GM13977 (cell line): ENCODE data around the gene DPEP1.

Experiments
- DNase-seq: peaks from one replicate; pipeline ENCODE4 v3.0.0; 2012; ENCODE audit warnings: low spot score
- in situ Hi-C: fragments of 300-500 bp; cut with MboI; formaldehyde crosslinking; loops from one replicate; pipeline ENCODE4 v1.12.0; 2022; ENCODE audit warnings: low sequenced_read_pairs, low pct_unique_long_range_greater_than_20kb, mixed read lengths, inconsistent platforms; ENCODE audit not compliant: unreplicated experiment
- TF ChIP-seq, protein P1 (sequence below): IDR thresholded peaks from 2 replicates; pipeline ENCODE4 v1.5.1; 2012; ENCODE audit warnings: mild to moderate bottlenecking, control low read depth; ENCODE audit not compliant: insufficient read depth; ENCODE audit errors: extremely low read depth, missing control alignments

DPEP1 gene

DNA sequence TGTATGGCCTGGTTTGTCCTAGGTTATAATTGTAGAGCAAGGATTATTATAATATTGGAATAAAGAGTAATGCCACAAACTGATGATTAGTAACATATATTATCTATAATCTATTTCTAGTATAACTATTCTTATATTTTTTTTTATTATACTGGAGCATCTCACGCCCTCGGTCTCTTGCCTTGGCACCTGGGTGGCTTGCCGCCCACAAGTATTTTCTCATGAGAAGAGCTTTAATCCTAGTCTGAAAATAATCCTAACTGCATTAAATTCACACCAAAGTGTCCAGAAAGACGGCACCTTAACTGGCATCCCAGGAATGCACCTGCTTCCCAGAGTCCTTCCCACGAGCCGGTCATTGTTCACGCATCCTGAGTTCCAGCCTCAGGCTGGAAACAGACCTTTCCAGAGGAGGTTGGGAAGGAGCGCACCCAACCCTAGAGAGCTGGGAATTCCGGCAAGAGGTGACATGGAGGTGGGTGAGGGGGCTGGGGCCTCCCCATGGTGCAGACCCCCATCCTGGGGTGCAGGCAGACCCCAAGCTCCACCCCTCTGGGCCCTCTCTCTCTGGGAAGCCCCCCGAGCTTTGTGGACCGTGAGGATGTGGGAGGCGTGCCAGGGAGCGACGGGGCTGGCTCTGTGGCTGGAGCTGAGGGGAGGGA lies 28.1 kb downstream of the DPEP1 start:
- TF ChIP-seq, protein P1, sequence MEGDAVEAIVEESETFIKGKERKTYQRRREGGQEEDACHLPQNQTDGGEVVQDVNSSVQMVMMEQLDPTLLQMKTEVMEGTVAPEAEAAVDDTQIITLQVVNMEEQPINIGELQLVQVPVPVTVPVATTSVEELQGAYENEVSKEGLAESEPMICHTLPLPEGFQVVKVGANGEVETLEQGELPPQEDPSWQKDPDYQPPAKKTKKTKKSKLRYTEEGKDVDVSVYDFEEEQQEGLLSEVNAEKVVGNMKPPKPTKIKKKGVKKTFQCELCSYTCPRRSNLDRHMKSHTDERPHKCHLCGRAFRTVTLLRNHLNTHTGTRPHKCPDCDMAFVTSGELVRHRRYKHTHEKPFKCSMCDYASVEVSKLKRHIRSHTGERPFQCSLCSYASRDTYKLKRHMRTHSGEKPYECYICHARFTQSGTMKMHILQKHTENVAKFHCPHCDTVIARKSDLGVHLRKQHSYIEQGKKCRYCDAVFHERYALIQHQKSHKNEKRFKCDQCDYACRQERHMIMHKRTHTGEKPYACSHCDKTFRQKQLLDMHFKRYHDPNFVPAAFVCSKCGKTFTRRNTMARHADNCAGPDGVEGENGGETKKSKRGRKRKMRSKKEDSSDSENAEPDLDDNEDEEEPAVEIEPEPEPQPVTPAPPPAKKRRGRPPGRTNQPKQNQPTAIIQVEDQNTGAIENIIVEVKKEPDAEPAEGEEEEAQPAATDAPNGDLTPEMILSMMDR = no peak
- no peak for DNase-seq
- in situ Hi-C loops = no loop called here

DNA sequence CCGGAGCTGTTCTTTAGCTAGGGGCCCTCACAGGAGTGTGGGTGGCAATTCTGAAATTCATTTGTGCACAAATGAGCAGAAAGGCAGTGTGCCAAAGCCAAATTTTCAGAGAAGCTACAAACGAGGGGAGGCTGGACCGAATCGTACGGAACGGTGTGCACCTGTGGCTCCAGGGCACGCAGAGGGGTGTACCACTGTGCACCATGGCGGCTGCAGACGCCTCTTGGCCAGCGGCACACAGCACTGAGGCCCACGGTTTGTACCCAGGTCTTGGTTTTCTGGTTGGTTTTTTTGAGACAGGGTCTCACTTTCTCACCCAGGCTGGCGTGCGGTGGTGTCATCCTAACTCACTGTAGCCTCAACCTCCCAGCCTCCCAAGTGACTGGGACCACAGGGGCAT lies 29.1 kb downstream of the DPEP1 start:
- in situ Hi-C loops = no loop called here
- TF ChIP-seq, protein P1 = no peak
- no peak for DNase-seq

- TF ChIP-seq, protein P1 = no peak
- in situ Hi-C loops = no loop called here
- no peak for DNase-seq
These were observed 30.4 kb downstream of the DPEP1 start for GRCh38 chr16:89643769-89644300.

GRCh38 chr16:89645122-89645521 lies 31.7 kb downstream of the DPEP1 start:
- TF ChIP-seq, protein P1 = no peak
- in situ Hi-C loops = no loop called here

GRCh38 chr16:89646270-89646669 lies 32.8 kb downstream of the DPEP1 start:
- TF ChIP-seq, protein P1 = no peak
- no peak for DNase-seq
- in situ Hi-C loops = no loop called here

More at GRCh38 chr16:89645122-89645521, 31.7 kb downstream of the DPEP1 start:
- DNase-seq = no peak

DNA sequence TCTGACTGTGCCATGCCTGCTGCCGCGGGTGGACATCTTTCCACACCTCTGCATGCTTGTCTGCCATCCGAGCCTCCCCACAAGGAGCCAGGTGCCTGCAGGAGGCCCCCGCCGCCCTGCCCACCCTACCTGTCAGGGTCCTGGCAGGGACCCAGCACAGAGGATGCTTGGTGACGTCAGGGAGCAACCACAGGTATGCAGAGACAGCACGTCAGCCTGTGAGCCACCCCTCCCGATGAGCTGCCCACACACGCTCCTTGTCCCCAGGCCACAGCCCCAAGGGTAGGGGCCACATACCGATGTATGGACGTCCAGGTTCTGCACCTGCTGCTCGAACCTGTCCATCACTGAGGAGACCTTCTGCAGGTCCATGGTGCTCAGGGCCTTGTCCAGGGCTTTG lies 33.5 kb downstream of the DPEP1 start:
- DNase-seq = no peak
- TF ChIP-seq, protein P1 = no peak
- in situ Hi-C loops = no loop called here
